PC-3 (cell line): ENCODE results near the gene NFKBIA. TPM values are rescaled to one million over a fixed set of nuclear protein-coding genes. Genes with fewer than 3 reads are reported as not detected.
A peak's percentile ranks its signal among the peaks of the same experiment; 100 is the strongest.

Source experiments
- ATAC-seq: fragments of 200-7000 bp; cut with Tn5 transposase; 2 replicates; pipeline ENCODE4 v1.9.1; 2020; ENCODE audit warnings: mild to moderate bottlenecking, moderate library complexity
- BruUV-seq: library from RNA; stranded (reverse); fragments of 400-500 nt; replicated peaks from 2 replicates; lab custom pipeline; 2021; lab: Mats Ljungman, UMichigan
- CTCF ChIA-PET: fragments of 300-600 bp; sonication (Branson Sonifier 250); formaldehyde crosslinking; loops from one replicate; lab custom pipeline; 2022; ENCODE audit warnings: antibody characterized with exemption; lab: Charles Lee
- POLR2A ChIA-PET: fragments of 300-600 bp; sonication (Branson Sonifier 250); formaldehyde crosslinking; loops from one replicate; lab custom pipeline; 2022; ENCODE audit warnings: antibody characterized with exemption; ENCODE audit not compliant: unreplicated experiment; lab: Charles Lee
- DNase-seq: peaks from one replicate; pipeline ENCODE4 v3.0.0-alpha.2; 2015
- H2AFZ ChIP-seq: fragments of 300-600 bp; sonication (generic); 2 replicates; pipeline ENCODE4 v1.6.0; 2016; ENCODE audit warnings: antibody characterized with exemption, low read length
- H3F3A ChIP-seq: fragments of 300-600 bp; sonication (generic); one replicate; pipeline ENCODE4 v1.6.0; 2017; ENCODE audit warnings: antibody characterized with exemption, low read length, control low read depth, mild to moderate bottlenecking; ENCODE audit not compliant: unreplicated experiment
- H3K27ac ChIP-seq: fragments of 300-600 bp; sonication (generic); 2 replicates; pipeline ENCODE4 v1.5.1; 2016; ENCODE audit warnings: mild to moderate bottlenecking, low read length
- H3K27me3 ChIP-seq: fragments of 300-600 bp; sonication (generic); 2 replicates; pipeline ENCODE4 v1.6.1; 2016; ENCODE audit warnings: low read length, mixed read lengths
- H3K36me3 ChIP-seq: fragments of 300-600 bp; sonication (generic); 2 replicates; pipeline ENCODE4 v1.6.1; 2016; ENCODE audit warnings: low read depth, mixed run types, low read length, mixed read lengths
- H3K4me1 ChIP-seq: fragments of 300-600 bp; sonication (generic); 2 replicates; pipeline ENCODE4 v1.5.1; 2016; ENCODE audit warnings: low read length; ENCODE audit not compliant: insufficient read depth
- H3K4me2 ChIP-seq: fragments of 300-600 bp; sonication (generic); 2 replicates; pipeline ENCODE4 v1.6.0; 2016; ENCODE audit warnings: low read length
- H3K4me3 ChIP-seq: fragments of 300-600 bp; sonication (generic); 2 replicates; pipeline ENCODE4 v1.5.1; 2016; ENCODE audit warnings: mild to moderate bottlenecking, low read length, mixed read lengths
- H3K79me2 ChIP-seq: fragments of 300-600 bp; sonication (generic); 2 replicates; pipeline ENCODE4 v1.6.1; 2017; ENCODE audit warnings: low read length, mixed read lengths
- H3K9ac ChIP-seq: fragments of 300-600 bp; sonication (generic); 2 replicates; pipeline ENCODE4 v1.6.0; 2016; ENCODE audit warnings: mild to moderate bottlenecking, low read length
- H3K9me2 ChIP-seq: fragments of 300-600 bp; sonication (generic); replicated peaks from 2 replicates; pipeline ENCODE4 v1.6.1; 2016; ENCODE audit warnings: mixed run types, low read length, mixed read lengths
- H3K9me3 ChIP-seq: fragments of 300-600 bp; sonication (generic); 2 replicates; pipeline ENCODE4 v1.6.1; 2016; ENCODE audit warnings: low read length, mixed read lengths
- H4K20me1 ChIP-seq: fragments of 300-600 bp; sonication (generic); 2 replicates; pipeline ENCODE4 v1.6.1; 2016; ENCODE audit warnings: low read length, mixed read lengths
- CTCF ChIP-seq: fragments of 300-600 bp; sonication (generic); conservative IDR thresholded peaks from 2 replicates; pipeline ENCODE4 v1.5.1; 2017; ENCODE audit warnings: antibody characterized with exemption, low read depth, mild to moderate bottlenecking, low read length
- EZH2 ChIP-seq: fragments of 300-600 bp; sonication (generic); IDR thresholded peaks from one replicate; pipeline ENCODE4 v1.6.1; 2017; ENCODE audit warnings: antibody characterized with exemption, mild to moderate bottlenecking, low read length; ENCODE audit not compliant: unreplicated experiment
- EZH2phosphoT487 ChIP-seq: fragments of 300-600 bp; sonication (generic); IDR thresholded peaks from 2 replicates; pipeline ENCODE4 v1.6.1; 2018; ENCODE audit warnings: mild to moderate bottlenecking, antibody characterized with exemption, low read length, borderline replicate concordance
- intact Hi-C: fragments of 100-400 bp; cut with micrococcal nuclease; formaldehyde crosslinking; loops from 2 replicates; pipeline ENCODE4 v1.9.0; 2023
- total RNA-seq: library from RNA; depleted of rRNA; stranded (reverse); fragments of >200 nt; gene quantifications from 2 replicates; pipeline ENCODE4 v1.2.3, GENCODE V29; 2014

NFKBIA gene
- total RNA-seq, 1 experiment from 2014 or later: 226 TPM

- Histone ChIP-seq H3F3A (no peaks in the 10 kb centered on the region), H3K27ac (no peak overlapping the region), H3K79me2 (no peaks in the 10 kb centered on the region), H3K9ac (no peak overlapping the region), H3K9me2 (no peaks in the 10 kb centered on the region), H3K36me3 (no peaks in the 10 kb centered on the region), H3K9me3 (no peaks in the 10 kb centered on the region), H2AFZ (peak overlapping the region; percentile 40), H3K4me3 (no peak overlapping the region), H3K27me3 (no peaks in the 10 kb centered on the region), H4K20me1 (no peaks in the 10 kb centered on the region), H3K4me2 (no peak overlapping the region), H3K4me1 (no peaks in the 10 kb centered on the region)
- no peak for TF ChIP-seq CTCF
- TF ChIP-seq EZH2: no peak
- TF ChIP-seq EZH2phosphoT487: no peak
- BruUV-seq: no TSS peak
- DNase-seq (no peak), ATAC-seq (no peak)
- CTCF ChIA-PET: no interaction called here
- intact Hi-C loops: loop anchor here (10.0 kb wide), 1 partner anchor 385 kb away; no protein-coding TSS in a partner anchor
- POLR2A ChIA-PET: interaction anchor here (0.6 kb wide), 2 partner anchors 9 to 240 kb away, joined by 3 to 7 read pairs; no protein-coding TSS in a partner anchor
These were observed 25.4 kb upstream of the NFKBIA start for GRCh38 chr14:35429951-35430350.

DNA sequence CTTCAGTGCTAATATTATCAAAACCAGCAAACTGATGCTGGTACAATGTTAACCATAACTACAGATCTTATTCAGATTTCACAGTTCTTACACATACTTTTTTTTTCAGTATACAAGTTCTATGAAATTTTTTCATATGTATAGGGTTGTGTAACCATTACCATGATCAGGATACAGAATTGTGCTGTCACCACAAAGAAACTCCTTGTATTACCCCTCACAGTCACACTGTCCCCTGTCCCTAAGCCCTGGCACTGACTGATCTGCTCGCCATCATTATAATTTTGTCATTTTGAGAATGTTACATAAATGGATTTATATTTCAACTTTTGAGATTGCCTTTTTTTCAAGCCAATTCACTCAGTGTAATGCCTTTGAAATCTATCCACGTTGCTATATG is 21.3 kb upstream of the NFKBIA start:
- Histone ChIP-seq H3K79me2 (no peaks in the 10 kb centered on the region), H2AFZ (no peak overlapping the region), H3K9ac (no peak overlapping the region), H3K27me3 (no peaks in the 10 kb centered on the region), H3K9me3 (no peaks in the 10 kb centered on the region), H3K36me3 (no peaks in the 10 kb centered on the region), H3K9me2 (no peaks in the 10 kb centered on the region), H3K4me2 (no peak overlapping the region), H3K27ac (no peak overlapping the region), H3K4me3 (no peak overlapping the region), H4K20me1 (no peaks in the 10 kb centered on the region), H3F3A (no peaks in the 10 kb centered on the region), H3K4me1 (no peaks in the 10 kb centered on the region)
- POLR2A ChIA-PET: interaction anchor here (0.6 kb wide), 1 partner anchor 54 kb away, joined by 3 read pairs; no protein-coding TSS in a partner anchor
- no peak for TF ChIP-seq CTCF
- intact Hi-C loops: loop anchor here (10.0 kb wide), 1 partner anchor 389 kb away; no protein-coding TSS in a partner anchor
- no peak for DNase-seq
- ATAC-seq: no peak
- BruUV-seq: no TSS peak
- CTCF ChIA-PET: no interaction called here

- Histone ChIP-seq H3K4me3 (no peak overlapping the region), H3K27ac (no peak overlapping the region), H3K36me3 (no peaks in the 10 kb centered on the region), H3K27me3 (no peaks in the 10 kb centered on the region), H3K9me2 (no peaks in the 10 kb centered on the region), H3K4me1 (peaks cover 13% of the 10 kb centered on the region), H3K79me2 (no peaks in the 10 kb centered on the region), H3K9me3 (no peaks in the 10 kb centered on the region), H4K20me1 (no peaks in the 10 kb centered on the region), H3K9ac (no peak overlapping the region), H2AFZ (no peak overlapping the region), H3F3A (no peaks in the 10 kb centered on the region), H3K4me2 (no peak overlapping the region)
- ATAC-seq (no peak), DNase-seq (no peak)
- TF ChIP-seq EZH2: no peak
- no peak for TF ChIP-seq CTCF
- no peak for TF ChIP-seq EZH2phosphoT487
- ChIA-PET CTCF (no interaction called here), POLR2A (interaction anchor here (0.6 kb wide), 1 partner anchor 19 kb away, joined by 7 read pairs; no protein-coding TSS in a partner anchor)
- intact Hi-C loops: loop anchor here (5.0 to 10.0 kb wide), 2 partner anchors 391 to 441 kb away; partner anchors contain the start of gene SRP54
- BruUV-seq: no TSS peak
These were observed 19.1 kb upstream of the NFKBIA start for GRCh38 chr14:35423621-35424020.
